Astrocyte of the hippocampus (primary cell): ENCODE data around the gene GFOD2.
"Not testable (repeated sequence)": the region's sequence is repeated elsewhere in the genome, so short reads cannot be mapped to it uniquely, and the experiment has no call there.

Experiments
- DNase-seq: peaks from one replicate; pipeline ENCODE4 v3.0.0; 2011; ENCODE audit warnings: low read depth, low spot score

Gene GFOD2, protein sequence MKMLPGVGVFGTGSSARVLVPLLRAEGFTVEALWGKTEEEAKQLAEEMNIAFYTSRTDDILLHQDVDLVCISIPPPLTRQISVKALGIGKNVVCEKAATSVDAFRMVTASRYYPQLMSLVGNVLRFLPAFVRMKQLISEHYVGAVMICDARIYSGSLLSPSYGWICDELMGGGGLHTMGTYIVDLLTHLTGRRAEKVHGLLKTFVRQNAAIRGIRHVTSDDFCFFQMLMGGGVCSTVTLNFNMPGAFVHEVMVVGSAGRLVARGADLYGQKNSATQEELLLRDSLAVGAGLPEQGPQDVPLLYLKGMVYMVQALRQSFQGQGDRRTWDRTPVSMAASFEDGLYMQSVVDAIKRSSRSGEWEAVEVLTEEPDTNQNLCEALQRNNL

DNA sequence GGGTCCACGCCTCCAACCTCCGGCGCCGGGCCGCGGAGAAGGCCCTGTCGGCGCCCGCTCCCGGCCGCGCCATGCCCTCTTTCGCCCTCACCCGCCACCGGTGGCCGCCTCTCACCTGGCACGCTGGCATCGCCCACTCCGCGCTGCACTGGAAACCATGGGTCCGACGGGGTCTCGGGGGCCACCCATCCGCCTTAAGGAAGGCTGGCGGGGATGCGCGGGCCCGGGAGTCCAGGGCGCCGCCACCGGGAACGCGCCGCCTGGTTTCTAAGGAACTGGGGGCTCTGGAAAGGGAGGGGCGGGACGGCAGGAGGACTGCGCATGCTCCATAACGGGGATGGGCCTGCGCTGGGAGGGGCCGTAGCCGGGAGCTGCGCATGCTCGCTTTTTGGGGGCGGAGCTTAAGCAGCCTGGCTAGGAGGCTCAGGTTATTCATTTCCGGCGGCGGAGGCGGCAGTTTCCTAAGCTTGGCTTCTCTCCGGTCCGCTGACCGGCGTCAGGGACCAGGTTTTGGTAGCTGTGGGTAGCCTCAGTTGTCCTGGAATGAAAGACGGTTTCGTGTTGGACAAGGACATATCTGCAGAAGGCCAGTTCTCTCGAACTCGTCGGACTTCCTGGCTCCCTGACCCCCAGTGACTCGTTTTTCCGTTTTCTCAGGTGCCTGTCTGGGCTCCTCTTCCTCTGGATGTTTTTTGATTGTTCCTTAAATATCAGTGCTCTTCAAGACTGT lies at the start of gene GFOD2:
Gene GFOD2 (minus strand): TSS at position 269 of the 730 bp plus-strand sequence. CDS start 33,601 bp downstream, outside the sequence.
- DNase-seq, result peak; percentile 99

- DNase-seq, result peak; percentile 62
Measured at GRCh38 chr16:67767953-67768352, 48.8 kb upstream of the GFOD2 start.

- peak; percentile 57 for DNase-seq
Measured at GRCh38 chr16:67766291-67766690, 47.2 kb upstream of the GFOD2 start.

DNA sequence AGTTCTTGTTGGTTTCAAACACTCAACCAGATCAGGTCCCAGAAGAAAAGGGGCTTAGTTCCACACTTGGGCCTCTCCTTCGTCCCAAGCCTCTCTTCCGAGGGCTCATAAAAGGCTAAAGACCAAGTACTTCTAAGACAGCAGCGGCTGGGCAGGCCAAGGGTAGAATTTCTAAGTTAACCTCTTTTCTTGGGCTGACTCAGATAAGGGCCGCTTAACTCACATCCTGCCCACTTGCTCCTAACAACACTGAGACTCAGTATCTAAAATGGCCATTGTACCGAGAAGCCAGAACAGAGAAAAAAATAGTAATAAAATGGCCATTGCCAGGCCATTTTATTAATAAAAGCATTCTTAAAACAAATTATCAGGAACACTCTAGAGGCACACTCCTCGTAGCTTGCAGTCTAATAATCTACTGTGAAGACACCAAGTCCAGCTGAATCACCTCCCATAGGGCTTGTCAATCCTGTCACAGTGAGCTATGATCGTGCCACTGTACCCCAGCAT lies 45.1 kb upstream of the GFOD2 start:
- no peak for DNase-seq

- DNase-seq, result no peak
Measured at GRCh38 chr16:67763066-67763465, 44.0 kb upstream of the GFOD2 start.

- no peak for DNase-seq
Measured at GRCh38 chr16:67762385-67762784, 43.3 kb upstream of the GFOD2 start.

- DNase-seq, result no peak
Measured at GRCh38 chr16:67761924-67762323, 42.8 kb upstream of the GFOD2 start.

DNA sequence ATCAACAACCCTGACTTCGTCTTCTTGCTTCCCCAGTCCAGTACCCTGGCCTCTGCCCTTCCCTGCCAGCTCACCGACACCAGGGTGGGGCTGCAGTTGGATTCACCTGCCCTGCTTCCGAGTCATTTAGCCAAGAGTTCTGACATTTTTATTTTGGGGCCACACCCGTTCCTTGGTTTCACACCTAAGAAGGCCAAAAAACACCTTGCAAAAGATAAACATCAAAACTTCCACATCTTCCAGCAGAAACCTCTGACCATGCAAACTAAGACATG lies 41.8 kb upstream of the GFOD2 start:
- DNase-seq, result no peak

GRCh38 chr16:67760206-67760955 lies 41.3 kb upstream of the GFOD2 start:
- no peak for DNase-seq

- no peak for DNase-seq
Measured at GRCh38 chr16:67758966-67759365, 39.9 kb upstream of the GFOD2 start.

- DNase-seq, result no peak
Measured at GRCh38 chr16:67758006-67758405, 38.9 kb upstream of the GFOD2 start.

DNA sequence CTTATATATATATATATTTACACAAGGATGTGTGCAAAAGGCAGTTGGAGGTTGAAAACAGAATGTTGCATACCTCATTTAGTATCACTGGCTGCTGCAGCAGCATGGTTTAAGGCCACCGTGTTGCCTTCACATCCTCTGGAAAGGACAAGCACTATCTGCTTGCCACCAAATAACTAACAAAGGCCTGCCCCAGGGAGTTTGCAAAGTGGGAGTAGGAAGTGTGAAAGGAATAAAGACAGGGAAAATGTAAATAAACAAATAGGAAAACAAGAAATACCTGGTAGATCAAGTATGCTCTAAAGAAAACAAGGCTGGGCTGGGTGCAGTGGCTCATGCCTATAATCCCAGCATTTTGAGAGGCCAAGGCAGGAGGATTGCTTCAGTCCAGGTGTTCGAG lies 33.5 kb upstream of the GFOD2 start:
- DNase-seq, result no peak

GRCh38 chr16:67751331-67751730 lies 32.2 kb upstream of the GFOD2 start:
- not testable (repeated sequence) for DNase-seq

DNA sequence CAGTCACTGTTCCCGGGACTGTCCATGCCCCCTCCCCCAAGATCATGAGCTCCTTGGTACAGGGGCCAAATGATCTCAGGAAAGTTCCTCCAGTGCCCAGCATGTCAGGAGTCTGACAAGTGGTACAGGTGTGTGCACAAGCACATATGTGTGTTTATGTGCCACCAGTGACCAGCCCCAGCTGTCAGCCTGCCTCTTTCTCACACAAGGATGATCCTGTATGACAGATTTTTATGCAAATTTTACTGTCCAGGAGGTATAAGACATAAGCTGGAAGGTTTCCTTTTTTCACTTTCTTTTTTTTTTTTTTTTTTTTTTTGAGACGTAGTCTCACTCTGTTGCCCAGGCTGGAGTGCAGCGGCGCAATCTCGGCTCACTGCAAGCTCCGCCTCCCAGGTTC lies 31.4 kb upstream of the GFOD2 start:
- DNase-seq, result no peak

- no peak for DNase-seq
Measured at GRCh38 chr16:67749436-67750078, 30.4 kb upstream of the GFOD2 start.

GRCh38 chr16:67748834-67749233 lies 29.7 kb upstream of the GFOD2 start:
- no peak for DNase-seq

DNA sequence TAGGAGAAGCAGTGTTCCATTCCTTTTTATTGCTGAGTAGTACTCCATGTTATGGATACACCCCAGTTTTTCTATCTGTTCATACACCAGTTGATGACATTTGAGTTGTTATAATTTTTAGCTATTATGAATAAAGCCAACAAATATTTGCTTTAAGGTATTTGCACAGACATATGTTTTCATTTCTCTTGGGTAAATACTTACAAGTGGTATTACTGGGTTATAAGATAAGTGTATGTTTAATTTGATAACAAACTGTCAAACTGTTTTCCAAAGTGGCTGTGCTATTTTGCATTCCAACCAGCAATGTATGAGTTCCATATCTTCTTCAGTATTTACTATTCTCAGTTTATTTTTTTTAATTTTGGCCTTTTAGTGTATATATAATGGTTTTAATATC lies 27.7 kb upstream of the GFOD2 start:
- no peak for DNase-seq

- DNase-seq, result no peak
Measured at GRCh38 chr16:67741118-67741517, 22.0 kb upstream of the GFOD2 start.

DNA sequence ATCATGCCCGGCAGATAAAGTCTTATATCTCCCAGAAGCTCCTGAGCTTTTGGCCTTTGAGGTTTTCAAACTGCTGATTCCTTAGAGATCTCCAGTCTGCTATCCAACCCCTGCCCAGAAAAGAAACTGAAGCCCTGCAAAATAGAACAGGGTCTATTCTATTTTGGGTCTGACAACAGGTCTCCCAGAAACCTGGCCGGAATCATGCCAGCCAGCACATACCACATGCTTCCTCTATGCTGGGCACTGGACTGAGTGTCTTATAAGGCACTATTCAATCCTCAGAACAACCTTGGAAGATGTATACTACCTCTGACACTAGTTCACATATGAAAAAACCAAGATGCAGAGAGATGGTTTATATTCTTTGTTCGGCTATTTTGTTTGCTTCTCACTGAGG lies 21.3 kb upstream of the GFOD2 start:
- no peak for DNase-seq

- no peak for DNase-seq
Measured at GRCh38 chr16:67736858-67737257, 17.7 kb upstream of the GFOD2 start.

DNA sequence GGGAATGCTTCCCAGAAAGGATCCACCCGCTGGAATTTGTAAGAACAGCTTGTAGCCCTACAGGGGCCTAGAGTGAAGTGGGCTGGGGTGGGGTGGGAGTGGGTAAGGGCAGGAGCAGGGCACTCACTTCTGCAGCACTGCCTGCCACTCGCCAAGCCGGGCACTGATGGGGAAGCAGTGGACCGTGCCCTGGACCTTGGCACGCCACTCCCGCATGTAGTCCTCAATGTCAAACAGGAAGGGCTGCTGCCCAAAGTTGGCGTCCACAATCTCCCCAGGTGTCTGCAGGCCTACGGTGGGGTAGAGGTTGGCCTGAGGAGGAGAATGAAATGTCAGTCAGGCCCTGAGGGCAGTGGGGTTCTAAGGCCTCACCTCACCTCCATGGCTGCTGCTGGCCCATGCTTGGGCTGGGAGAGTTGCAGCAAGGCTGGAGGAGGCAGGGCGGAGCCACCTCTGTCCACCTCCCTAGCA lies 15.7 kb upstream of the GFOD2 start:
- no peak for DNase-seq
